Measurements from ENCODE around the gene CDH5.
"Not testable (repeated sequence)": the region's sequence is repeated elsewhere in the genome, so short reads cannot be mapped to it uniquely, and the experiment has no call there.

Gene CDH5

GRCh38 chr16:66366433-66367299 lies at the start of gene CDH5:
Gene CDH5, plus strand, starts transcription at chr16:66366691. Its CDS starts 12,647 bp downstream, at chr16:66379338.
- no peak for DNase-seq (ENCODE audit: low read depth)

GRCh38 chr16:66318505-66318904 lies 48.0 kb upstream of the CDH5 start:
- no peak for DNase-seq (ENCODE audit: low read depth)

GRCh38 chr16:66320774-66321173 lies 45.7 kb upstream of the CDH5 start:
- no peak for DNase-seq (ENCODE audit: low read depth)

GRCh38 chr16:66322174-66322573 lies 44.3 kb upstream of the CDH5 start:
- no peak for DNase-seq (ENCODE audit: low read depth)

GRCh38 chr16:66324815-66325515 lies 41.5 kb upstream of the CDH5 start:
- no peak for DNase-seq (ENCODE audit: low read depth)

GRCh38 chr16:66325717-66326376 lies 40.6 kb upstream of the CDH5 start:
- no peak for DNase-seq (ENCODE audit: low read depth)

GRCh38 chr16:66326991-66327513 lies 39.4 kb upstream of the CDH5 start:
- DNase-seq (ENCODE audit: low read depth) = no peak

- DNase-seq (ENCODE audit: low read depth) = no peak
Observed at GRCh38 chr16:66328282-66328681, 38.2 kb upstream of the CDH5 start.

GRCh38 chr16:66331464-66331863 lies 35.0 kb upstream of the CDH5 start:
- not testable (repeated sequence) for DNase-seq (ENCODE audit: low read depth)

- DNase-seq (ENCODE audit: low read depth) = no peak
Observed at GRCh38 chr16:66332634-66333610, 33.6 kb upstream of the CDH5 start.

- DNase-seq (ENCODE audit: low read depth) = no peak
Observed at GRCh38 chr16:66334853-66335574, 31.5 kb upstream of the CDH5 start.

GRCh38 chr16:66335704-66336329 lies 30.7 kb upstream of the CDH5 start:
- no peak for DNase-seq (ENCODE audit: low read depth)

- no peak for DNase-seq (ENCODE audit: low read depth)
Observed at GRCh38 chr16:66337463-66338188, 28.9 kb upstream of the CDH5 start.

GRCh38 chr16:66342294-66342900 lies 24.1 kb upstream of the CDH5 start:
- DNase-seq (ENCODE audit: low read depth) = no peak

- no peak for DNase-seq (ENCODE audit: low read depth)
Observed at GRCh38 chr16:66344533-66345145, 21.9 kb upstream of the CDH5 start.

- DNase-seq (ENCODE audit: low read depth) = no peak
Observed at GRCh38 chr16:66346221-66346620, 20.3 kb upstream of the CDH5 start.

- DNase-seq (ENCODE audit: low read depth) = no peak
Observed at GRCh38 chr16:66352304-66352703, 14.2 kb upstream of the CDH5 start.

- no peak for DNase-seq (ENCODE audit: low read depth)
Observed at GRCh38 chr16:66353055-66353454, 13.4 kb upstream of the CDH5 start.
